NCI-H69 (cell line): ENCODE measurements around the gene SLC12A3.
A peak's percentile ranks its signal among the peaks of the same experiment; 100 is the strongest.
"Not testable (repeated sequence)": the region's sequence is repeated elsewhere in the genome, so short reads cannot be mapped to it uniquely, and the experiment has no call there.

Source experiments
- DNase-seq: peaks from one replicate; lab custom pipeline; 2025; lab: John Stamatoyannopoulos, UW

SLC12A3 gene

DNA sequence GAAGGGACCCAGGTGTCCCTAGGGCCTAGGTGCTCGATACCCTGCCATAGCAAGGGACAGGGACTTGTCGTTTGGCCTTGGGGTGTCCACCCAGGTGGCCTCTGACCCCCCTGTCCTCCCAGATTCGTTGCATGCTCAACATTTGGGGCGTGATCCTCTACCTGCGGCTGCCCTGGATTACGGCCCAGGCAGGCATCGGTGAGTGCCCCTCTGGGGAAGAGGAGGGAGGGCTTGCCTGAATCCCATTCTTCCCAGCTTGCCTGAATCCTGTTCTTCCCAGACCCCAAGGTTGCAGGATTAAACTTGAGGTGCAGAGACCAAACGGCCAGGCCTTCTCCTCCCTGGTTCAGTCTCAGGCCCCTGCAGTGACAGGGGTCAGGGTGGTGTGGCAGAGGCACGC is 3.2 kb downstream of the SLC12A3 start:
- no peak for DNase-seq

DNA sequence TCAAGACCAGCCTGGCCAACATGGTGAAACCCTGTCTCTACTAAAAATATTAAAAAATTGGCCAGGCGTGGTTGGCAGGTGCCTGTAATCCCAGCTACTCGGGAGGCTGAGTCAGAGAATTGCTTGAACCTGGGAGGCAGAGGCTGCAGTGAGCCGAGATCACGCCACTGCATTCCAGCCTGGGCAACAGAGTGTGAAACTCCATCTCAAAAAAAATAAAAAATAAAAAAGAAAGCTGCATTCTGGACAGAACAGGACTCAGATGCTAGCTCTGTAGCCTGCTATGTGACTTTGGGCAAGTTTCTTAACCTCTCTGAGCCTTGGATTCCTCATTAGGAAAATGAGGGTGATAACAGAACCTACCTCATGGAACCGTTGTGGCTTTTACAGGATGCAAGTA is 3.8 kb downstream of the SLC12A3 start:
- DNase-seq = not testable (repeated sequence)

DNA sequence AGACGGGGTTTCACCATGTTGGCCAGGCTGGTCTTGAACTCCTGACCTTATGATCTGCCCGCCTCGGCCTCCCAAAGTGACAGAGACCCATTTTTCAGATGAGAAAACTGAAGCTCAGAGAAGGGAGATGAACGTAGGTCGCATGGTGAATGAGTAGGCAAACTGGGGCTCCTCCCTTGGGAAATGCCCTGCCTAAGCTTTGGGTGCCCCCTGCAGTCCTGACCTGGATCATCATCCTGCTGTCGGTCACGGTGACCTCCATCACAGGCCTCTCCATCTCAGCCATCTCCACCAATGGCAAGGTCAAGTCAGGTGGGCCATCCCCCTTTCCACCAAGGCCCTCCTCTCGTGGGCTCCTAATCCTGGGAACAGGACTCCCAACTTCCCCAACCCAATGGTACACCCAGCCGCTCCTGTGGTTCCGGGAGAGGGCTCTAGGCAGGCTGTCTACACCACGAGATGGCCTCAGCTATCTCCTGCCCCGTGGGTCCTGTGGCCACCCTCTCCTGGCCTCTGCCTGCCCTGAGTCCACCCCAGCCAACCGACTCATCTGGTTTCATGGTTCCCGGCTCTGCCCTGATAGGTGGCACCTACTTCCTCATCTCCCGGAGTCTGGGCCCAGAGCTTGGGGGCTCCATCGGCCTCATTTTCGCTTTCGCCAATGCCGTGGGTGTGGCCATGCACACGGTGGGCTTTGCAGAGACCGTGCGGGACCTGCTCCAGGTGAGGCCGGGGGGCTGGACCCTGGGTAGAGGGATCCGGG is 4.7 kb downstream of the SLC12A3 start:
- no peak for DNase-seq

DNA sequence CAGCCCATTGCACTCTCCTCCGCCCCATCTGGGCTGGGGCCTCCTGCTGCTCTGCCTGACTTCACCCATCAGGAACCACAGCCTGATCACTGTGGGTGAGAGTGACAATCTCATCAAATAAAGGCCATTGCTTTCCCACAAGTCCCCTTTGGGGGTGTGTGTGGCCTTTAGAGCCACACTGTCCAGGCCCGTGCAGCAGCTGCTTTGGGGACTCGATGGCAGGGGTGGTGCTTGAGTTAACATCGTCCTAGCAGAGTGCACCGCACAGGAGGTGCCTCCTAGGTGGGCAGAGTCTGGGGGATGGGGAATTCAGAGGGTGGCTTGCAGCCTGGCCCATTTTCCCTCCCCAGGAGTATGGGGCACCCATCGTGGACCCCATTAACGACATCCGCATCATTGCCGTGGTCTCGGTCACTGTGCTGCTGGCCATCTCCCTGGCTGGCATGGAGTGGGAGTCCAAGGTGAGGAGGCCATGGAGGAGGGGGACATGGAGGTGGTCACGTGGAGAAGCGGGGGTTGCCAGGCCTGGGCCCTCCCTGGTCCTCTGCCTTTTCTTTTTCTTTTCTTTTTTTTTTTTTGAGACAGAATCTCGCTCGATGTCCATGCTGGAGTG is 5.4 kb downstream of the SLC12A3 start:
- DNase-seq = no peak

DNA sequence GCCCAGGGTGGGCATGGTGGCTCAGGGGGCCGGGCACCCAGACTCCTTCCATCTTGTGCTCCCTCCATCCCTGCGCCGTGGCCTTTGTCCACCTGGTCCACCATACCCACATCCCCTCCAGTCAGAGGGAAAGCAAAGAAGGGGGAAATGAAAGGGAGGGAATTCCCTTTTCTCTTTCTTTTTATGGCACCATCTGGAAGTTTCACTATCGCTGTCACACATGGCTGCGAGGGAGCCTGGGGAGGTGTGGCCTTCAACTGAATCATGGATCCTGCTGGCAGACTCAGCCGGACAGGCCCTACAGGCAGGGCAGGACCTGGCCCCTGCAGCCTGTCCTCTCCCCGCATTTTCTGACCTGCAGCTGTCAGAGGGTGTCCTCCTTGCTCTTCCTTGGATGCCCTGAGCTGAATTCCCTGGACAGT is 6.2 kb downstream of the SLC12A3 start:
- DNase-seq = peak; percentile 5

DNA sequence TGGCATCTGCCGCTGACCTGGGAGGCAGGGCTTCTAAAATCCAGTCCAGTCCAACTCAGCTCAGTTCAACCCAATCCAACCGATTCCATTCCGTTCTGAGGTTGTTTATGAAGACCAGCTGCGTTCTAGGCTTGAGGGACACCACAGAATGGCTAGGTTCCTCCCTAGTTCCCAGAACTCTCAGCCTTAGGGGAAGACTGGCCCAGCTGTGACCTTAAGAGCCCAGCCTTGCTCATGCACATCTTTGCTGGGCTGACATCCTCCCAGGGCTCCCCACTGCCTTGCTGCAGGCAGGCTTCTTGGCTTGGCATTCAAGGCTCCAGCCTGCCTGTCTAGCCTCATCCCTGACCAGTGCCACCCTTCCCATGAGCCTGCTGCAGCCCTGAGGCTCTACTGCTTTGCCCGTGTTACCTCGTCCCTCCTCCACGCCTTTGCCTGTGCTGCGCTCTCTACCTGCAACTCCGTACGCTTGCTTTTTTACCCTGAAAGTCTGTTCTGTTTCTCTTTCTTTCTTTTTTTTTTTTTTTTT is 7.9 kb downstream of the SLC12A3 start:
- no peak for DNase-seq

DNA sequence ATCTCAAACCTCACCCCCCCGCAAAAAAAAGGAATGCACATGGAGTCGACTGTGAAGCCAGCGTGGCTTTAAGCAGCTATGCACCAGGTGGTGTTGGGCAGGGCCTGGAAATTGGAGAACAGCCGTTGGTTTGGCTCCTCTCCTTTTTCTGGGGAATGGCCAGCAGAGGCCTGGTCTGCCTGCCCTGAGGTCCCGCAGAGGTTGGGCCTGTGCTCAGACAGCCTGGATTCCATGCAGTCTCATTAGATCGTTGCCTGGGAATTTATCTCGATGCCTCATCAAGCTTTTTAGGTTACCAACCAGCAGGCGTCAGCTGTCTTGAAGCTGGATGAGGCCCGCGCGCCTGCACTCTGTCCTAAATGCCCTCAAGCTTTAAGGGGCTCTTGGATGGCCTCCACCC is 9.8 kb downstream of the SLC12A3 start:
- DNase-seq = no peak

DNA sequence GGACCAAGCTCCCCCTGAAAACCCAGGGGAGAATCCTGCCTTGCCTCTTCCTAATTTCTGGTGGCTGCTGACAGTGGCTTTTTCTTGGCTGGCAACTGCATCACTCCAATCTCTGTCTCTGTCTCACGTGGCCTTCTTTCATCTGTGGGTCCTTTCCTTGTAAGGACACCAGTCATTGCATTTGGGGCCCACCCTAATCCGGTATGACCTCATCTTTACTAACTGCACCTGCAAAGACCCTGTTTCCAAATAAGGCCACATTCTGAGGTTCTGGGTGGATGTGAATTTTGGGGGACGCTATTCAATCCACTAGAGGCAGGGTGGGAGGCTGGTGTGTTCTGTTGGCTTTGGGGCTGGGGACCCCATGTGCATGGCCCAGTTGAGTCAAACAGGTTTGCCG is 11.0 kb downstream of the SLC12A3 start:
- no peak for DNase-seq

DNA sequence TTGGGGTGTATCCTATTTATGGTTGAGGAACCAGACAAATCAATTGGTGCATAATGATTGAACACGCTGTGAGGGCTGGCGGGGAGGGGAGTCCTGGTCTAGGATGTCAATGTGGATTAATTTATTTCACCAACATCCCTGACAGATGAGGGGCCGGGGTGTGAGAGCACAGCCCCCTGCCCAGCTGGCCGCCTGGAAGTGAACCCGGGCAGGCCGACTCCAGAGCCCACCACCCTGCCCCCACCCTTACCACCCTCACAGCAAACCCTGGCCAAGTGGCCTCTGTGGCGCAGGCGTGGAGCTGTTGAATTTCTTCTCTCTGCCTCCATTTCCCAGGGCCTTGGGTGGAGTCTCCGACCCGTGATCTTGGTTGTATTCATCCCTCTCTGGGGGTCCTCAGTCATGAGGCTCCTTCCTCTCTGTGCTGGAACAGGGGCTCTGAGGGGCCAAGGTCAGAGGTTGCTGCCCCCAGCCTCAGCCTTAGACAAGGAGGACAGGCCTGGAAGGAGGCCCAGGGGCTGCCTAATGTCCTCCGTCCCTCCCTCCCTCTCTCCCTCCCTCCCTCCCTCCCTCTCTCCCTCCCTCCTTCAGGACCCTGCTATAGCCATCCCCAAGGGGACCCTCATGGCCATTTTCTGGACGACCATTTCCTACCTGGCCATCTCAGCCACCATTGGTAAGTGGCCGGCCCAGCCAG is 12.6 kb downstream of the SLC12A3 start:
- no peak for DNase-seq

DNA sequence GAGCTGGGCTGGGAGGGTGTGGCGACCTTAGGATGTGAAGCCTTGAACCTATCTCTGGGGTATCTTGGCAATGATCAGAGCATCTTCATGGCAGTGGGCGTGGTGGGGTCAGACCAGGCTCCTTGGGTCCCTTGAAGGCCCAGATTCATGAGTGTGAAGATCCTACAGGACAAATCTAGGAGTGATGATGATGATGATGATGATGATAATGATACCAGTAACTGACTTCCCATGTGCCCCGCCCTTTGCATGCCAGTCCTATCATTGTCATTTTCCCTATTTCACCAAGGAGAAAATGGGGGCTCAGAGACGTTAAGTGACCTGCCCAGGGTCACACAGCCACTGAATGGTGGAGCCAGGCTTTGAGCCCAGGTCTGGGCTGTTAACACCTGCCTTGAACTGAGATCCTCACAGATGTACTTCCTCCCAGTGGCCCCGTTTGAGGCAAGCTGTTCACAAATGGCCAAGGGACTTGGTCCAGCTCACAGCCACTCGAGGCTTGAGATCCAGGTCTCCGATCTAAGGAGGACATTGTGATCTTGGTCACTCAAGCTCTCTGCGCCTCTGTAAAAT is 13.4 kb downstream of the SLC12A3 start:
- no peak for DNase-seq

DNA sequence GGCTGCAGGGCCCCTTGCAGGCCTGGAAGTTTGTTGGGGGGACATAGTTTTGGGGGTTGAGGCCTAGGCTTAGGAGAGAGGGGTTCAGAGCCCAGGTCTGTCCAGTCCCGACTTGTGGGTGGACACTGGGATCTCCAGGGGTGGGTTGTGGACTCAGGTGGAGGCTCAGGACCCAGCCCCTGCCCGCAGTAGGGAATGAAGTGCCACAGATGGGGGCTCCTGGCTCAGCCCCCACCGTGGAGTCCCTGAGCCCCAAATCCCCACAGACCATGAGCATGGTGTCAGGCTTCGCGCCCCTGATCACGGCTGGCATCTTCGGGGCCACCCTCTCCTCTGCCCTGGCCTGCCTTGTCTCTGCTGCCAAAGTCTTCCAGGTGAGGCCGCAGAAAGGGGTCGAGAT is 14.3 kb downstream of the SLC12A3 start:
- no peak for DNase-seq

DNA sequence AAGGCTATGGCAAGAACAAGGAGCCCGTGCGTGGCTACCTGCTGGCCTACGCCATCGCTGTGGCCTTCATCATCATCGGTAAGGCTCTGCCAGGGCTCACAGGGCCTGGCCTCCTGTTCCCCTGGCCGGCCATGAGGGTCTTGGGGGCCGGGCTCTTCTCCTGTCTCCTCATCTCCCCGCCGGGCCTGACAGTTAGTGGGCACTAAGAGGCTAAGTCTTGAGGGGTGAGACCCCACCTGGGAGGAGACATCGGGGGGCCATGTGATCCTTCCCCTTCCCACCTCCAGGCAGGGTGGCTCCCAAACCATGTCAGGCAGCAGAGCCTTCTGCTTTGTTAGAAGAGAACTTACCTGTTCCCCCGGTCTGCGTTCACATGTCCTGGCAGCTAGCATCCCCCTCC is 15.2 kb downstream of the SLC12A3 start:
- DNase-seq = no peak

DNA sequence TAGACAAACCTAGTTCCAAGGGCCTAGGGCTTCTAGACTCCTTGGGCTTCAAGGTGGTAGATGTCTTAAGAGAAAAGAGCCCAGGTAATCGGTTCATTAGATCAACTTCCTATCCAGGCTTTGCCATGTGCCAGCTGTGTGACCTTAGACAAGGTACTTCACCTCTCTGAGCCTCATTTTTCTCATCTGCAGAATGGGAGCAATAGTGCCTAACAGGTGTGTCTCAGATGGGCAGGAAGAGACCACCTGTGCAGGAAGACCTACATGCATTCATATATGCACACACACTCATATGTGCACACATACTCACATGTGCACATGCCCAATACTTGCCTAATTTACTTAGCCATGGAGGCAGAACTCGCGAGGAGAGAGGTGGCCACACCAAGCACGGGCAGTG is 15.7 kb downstream of the SLC12A3 start:
- DNase-seq = no peak

DNA sequence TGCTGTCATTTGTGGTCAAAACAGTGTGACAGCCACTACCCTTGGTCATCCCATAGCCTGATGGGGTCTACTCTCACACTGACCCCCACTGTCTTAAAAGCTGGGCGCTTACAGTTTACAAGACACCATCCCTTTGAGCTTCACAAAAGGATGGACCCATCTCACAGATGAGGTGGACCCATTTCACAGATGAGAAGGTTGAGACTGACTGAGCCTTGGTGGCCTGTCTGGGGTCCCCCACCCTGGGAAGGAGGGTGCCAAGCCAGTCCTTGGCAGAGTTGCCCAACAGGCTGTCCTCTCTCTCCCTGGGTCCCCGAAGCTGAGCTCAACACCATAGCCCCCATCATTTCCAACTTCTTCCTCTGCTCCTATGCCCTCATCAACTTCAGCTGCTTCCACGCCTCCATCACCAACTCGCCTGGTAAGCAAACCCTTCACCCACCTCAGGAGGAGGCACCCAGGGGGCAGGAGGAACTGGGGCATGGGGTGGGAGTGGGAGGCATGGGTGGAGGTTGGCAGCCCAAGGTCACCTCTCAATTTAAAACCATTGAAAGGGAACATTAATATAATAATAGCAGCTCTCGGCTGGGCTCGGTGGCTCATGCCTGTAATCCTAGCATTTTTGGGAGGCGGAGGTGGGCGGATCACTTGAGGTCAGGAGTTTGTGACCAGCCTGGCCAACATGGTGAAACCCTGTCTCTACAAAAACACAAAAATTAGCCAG is 17.2 kb downstream of the SLC12A3 start:
- DNase-seq = no peak

DNA sequence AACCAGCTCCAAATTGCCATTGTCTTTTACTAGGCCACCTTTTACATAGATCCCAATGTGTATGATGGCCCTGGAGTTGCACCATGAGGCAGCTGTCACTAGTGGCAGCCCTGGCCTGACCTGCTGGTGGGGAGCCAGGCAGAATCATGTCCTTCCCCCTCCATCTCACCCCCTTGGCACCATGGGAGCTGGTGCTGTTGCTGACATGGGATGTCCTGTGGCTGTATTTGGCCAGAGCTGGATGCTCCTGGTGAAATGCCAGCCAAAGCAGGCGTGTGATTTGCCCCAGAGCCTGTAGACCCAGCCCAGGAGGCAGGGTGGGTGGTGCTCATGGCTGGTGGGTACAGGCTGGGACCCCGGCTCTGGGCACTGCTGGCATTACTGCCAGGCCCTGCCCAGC is 18.6 kb downstream of the SLC12A3 start:
- DNase-seq = no peak

DNA sequence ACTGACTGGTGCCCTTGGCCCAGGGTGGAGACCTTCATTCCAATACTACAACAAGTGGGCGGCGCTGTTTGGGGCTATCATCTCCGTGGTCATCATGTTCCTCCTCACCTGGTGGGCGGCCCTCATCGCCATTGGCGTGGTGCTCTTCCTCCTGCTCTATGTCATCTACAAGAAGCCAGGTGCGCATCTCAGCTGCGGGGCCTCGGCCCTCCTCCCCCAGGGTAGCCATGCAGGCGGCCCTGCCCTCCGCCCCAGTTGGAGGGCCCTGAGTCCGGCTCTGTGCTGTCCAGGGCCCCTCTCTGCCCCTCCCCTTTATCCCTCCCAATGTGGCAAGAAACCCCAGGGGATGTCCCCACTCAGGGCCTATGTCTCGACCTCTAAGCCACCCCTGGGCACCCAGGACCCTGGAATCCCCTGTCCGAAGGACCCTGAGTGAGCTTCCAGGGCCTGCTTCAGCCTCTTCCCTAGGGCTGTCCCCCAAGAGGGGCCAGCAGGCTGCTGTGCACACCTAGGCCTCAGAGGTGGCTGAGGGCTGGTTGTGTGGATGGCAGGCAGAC is 19.1 kb downstream of the SLC12A3 start:
- DNase-seq = no peak

DNA sequence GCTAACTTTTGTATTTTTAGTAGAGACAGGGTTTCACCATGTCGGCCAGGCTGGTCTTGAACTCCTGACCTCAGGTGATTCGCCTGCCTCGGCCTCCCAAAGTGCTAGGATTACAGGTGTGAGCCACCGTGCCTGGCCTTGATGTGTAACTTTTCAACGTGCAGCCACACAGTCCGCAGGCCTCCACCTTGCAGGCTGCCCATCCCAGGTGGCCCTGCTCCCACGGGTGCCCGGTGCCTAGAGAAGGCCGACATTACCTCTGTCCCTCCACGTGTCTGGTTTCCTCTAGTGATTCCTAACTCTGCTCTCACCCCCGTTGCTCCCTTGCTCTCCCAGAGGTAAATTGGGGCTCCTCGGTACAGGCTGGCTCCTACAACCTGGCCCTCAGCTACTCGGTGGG is 19.9 kb downstream of the SLC12A3 start:
- not testable (repeated sequence) for DNase-seq

DNA sequence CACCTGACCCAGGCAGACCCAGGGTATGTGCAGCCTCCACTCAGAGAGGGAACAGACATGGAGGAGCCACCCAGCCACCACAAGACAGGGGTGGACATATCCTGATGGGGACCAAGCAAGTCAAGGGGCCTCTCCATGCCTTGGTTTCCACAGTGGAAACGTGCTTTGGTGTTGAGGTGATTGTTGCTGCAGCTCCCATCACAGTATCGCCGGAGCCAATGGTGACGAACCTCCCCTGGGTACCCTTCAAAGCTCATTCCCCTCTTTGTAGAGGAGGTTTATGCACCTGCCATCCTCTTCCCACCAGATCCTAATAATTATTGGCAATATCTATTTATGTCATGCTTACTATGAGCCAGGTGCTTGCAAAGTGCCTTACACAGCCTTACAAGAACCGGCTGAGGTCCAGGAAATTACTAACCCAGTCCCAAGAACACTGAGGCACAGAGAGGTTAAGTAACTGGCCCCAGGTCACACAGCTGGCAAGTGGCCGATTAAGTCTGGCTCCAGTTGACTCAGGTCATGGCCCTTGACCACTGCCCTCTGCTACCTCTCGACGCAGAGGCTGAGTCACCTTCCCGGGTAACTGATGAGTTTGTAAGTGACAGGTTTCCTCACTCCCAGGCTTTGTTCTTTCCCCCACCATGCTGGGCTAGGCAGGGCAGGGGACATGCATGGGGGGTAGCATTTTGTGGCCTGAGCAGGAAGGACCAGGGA is 20.6 kb downstream of the SLC12A3 start:
- no peak for DNase-seq

DNA sequence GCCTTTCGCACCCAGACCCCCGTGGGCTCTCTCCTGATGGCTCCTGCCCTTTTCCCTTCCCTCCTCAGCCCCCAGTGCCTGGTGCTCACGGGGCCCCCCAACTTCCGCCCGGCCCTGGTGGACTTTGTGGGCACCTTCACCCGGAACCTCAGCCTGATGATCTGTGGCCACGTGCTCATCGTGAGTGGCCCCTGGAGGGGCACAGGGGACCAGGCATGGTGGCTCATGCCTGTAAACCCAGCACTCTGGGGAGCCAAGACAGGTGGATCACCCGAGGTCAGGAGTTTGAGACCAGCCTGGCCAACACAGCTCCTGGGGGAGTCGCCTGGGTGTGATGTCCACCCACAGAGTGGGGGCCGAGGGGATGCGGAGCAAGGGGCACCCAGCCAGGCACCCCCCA is 21.3 kb downstream of the SLC12A3 start:
- no peak for DNase-seq

DNA sequence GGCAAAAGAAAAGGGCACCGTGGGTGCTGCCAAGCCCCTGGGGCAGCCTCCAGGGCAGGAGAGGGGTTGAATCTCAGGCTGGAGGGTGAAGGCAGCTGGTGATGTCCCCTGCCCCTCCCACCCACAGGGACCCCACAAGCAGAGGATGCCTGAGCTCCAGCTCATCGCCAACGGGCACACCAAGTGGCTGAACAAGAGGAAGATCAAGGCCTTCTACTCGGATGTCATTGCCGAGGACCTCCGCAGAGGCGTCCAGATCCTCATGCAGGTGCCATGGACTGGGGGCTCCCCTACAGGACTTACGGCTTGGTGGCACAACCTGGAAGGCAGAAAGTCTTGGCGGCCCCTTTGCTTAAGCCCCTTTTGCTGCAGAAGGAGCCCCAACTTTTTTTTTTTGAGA is 21.8 kb downstream of the SLC12A3 start:
- DNase-seq = no peak

DNA sequence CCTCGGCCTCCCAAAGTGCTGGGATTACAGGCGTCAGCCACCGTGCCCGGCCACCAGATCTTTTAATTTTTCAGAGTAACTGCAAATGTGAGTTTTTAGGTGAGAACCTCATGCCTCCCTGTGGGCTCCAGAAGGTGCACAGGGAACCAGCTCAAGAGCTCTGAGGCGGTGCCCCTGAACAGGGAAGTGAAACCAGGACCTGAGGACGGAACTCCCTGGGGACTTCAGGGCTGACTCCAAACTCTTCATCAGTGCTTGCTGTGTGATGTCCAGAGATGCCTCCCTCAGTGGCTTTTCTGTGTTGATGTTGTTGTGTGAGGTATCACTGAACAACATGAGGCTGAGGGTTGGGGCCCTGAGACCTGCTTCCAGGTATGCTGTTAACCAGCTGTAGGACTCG is 23.8 kb downstream of the SLC12A3 start:
- DNase-seq = no peak
